ENCODE measurements around the gene ADGRG1.

Gene ADGRG1

GRCh38 chr16:57687363-57687929, 59.0 kb downstream of the ADGRG1 start:
- DNase-seq: no peak

GRCh38 chr16:57688487-57688986, 60.1 kb downstream of the ADGRG1 start:
- DNase-seq: no peak

- no peak for DNase-seq
Observed at GRCh38 chr16:57688987-57689761, 60.7 kb downstream of the ADGRG1 start.

- DNase-seq: no peak
Observed at GRCh38 chr16:57689762-57690558, 61.5 kb downstream of the ADGRG1 start.

- no peak for DNase-seq
Observed at GRCh38 chr16:57690782-57691471, 62.5 kb downstream of the ADGRG1 start.

GRCh38 chr16:57692636-57693035, 64.2 kb downstream of the ADGRG1 start:
- no peak for DNase-seq

GRCh38 chr16:57693550-57693949, 65.1 kb downstream of the ADGRG1 start:
- peak in 2 of 3 experiments; percentile 38 to 84 for DNase-seq

GRCh38 chr16:57694231-57694724, 65.8 kb downstream of the ADGRG1 start:
- DNase-seq: no peak

- DNase-seq: peak in 2 of 3 experiments; percentile 64 to 86
Observed at GRCh38 chr16:57694725-57695679, 66.6 kb downstream of the ADGRG1 start, which contains the start of gene DRC7. DRC7 (plus strand) TSS chr16:57694806; CDS start chr16:57697950, 3,144 bp downstream.

GRCh38 chr16:57695680-57696069, 67.2 kb downstream of the ADGRG1 start:
- no peak for DNase-seq

GRCh38 chr16:57696240-57696639, 67.8 kb downstream of the ADGRG1 start:
- DNase-seq: no peak

- no peak for DNase-seq
Observed at GRCh38 chr16:57697896-57698537, 69.6 kb downstream of the ADGRG1 start.

GRCh38 chr16:57698812-57699405, 70.5 kb downstream of the ADGRG1 start:
- DNase-seq: no peak

GRCh38 chr16:57699481-57699880, 71.1 kb downstream of the ADGRG1 start:
- DNase-seq: no peak

- DNase-seq: no peak
Observed at GRCh38 chr16:57699899-57700298, 71.5 kb downstream of the ADGRG1 start.

- DNase-seq: no peak
Observed at GRCh38 chr16:57700781-57701551, 72.5 kb downstream of the ADGRG1 start.

- no peak for DNase-seq
Observed at GRCh38 chr16:57701759-57702371, 73.4 kb downstream of the ADGRG1 start.

- DNase-seq: no peak
Observed at GRCh38 chr16:57703416-57704010, 75.1 kb downstream of the ADGRG1 start.
